WTC11 (cell line): ENCODE measurements around the gene ANTKMT. TPM values are rescaled to one million over a fixed set of nuclear protein-coding genes. Genes with fewer than 3 reads are reported as not detected.

Source experiments
- ATAC-seq: fragments of 200-7000 bp; cut with Tn5 transposase; 2 replicates; pipeline ENCODE4 v1.10.0; 2021; ENCODE audit warnings: mild to moderate bottlenecking, moderate library complexity
- CTCF ChIA-PET: fragments of 300-600 bp; sonication (Branson Sonifier 250); formaldehyde crosslinking; loops from one replicate; lab custom pipeline; 2021; ENCODE audit warnings: antibody characterized with exemption; lab: Charles Lee
- POLR2A ChIA-PET: fragments of 350-600 bp; sonication (Branson Sonifier 250); formaldehyde crosslinking; loops from one replicate; lab custom pipeline; 2021; ENCODE audit warnings: antibody characterized with exemption; lab: Charles Lee
- DNase-seq: peaks from one replicate; pipeline ENCODE4 v3.0.0; 2021; ENCODE audit warnings: low spot score
- H3K27ac Mint-ChIP-seq: 2 replicates; pipeline ENCODE4 v1.8.0; 2021; ENCODE audit warnings: mixed read lengths
- H3K27me3 Mint-ChIP-seq: 2 replicates; pipeline ENCODE4 v1.8.0; 2021; ENCODE audit warnings: low read depth, mild to moderate bottlenecking, moderate library complexity, mixed read lengths
- H3K36me3 Mint-ChIP-seq: 2 replicates; pipeline ENCODE4 v1.8.0; 2021; ENCODE audit warnings: mixed read lengths
- H3K4me1 Mint-ChIP-seq: 2 replicates; pipeline ENCODE4 v1.8.0; 2022; ENCODE audit warnings: mixed read lengths
- H3K4me3 Mint-ChIP-seq: 2 replicates; pipeline ENCODE4 v1.8.0; 2021; ENCODE audit warnings: mild to moderate bottlenecking, moderate library complexity, mixed read lengths
- H3K9me3 Mint-ChIP-seq: 2 replicates; pipeline ENCODE4 v1.8.0; 2021; ENCODE audit warnings: mixed read lengths
- ATF3 ChIP-seq: sonication (generic); formaldehyde crosslinking; conservative IDR thresholded peaks from 2 replicates; pipeline ENCODE4 v1.8.1; 2022; ENCODE audit warnings: mild to moderate bottlenecking, missing genetic modification reagents
- ATF6 ChIP-seq: sonication (generic); formaldehyde crosslinking; IDR thresholded peaks from 2 replicates; pipeline ENCODE4 v1.8.1; 2023; ENCODE audit warnings: mild to moderate bottlenecking, missing genetic modification reagents
- GRHL2 ChIP-seq: fragments of 250-450 bp; sonication (Bioruptor Pico); IDR thresholded peaks from 2 replicates; pipeline ENCODE4 v1.8.0; 2022; ENCODE audit warnings: mild to moderate bottlenecking, moderate library complexity; ENCODE audit not compliant: insufficient replicate concordance, severe bottlenecking
- TEAD1 ChIP-seq: sonication (generic); formaldehyde crosslinking; IDR thresholded peaks from 2 replicates; pipeline ENCODE4 v1.8.0; 2022; ENCODE audit warnings: mild to moderate bottlenecking, missing genetic modification reagents
- ZNF232 ChIP-seq: sonication (generic); formaldehyde crosslinking; IDR thresholded peaks from 2 replicates; pipeline ENCODE4 v1.8.0; 2022; ENCODE audit warnings: mild to moderate bottlenecking, missing genetic modification reagents
- ZNF263 ChIP-seq: sonication (generic); formaldehyde crosslinking; IDR thresholded peaks from 2 replicates; pipeline ENCODE4 v1.8.1; 2022; ENCODE audit warnings: low read depth, mild to moderate bottlenecking, moderate library complexity, missing genetic modification reagents
- total RNA-seq: library from RNA; stranded (reverse); gene quantifications from 3 replicates; pipeline ENCODE4 v1.2.3, GENCODE V29; 2021
- TF ChIP-seq, protein P1 (sequence below): sonication (generic); formaldehyde crosslinking; IDR thresholded peaks from 2 replicates; pipeline ENCODE4 v1.8.1; 2023; ENCODE audit warnings: mild to moderate bottlenecking, missing genetic modification reagents, borderline replicate concordance

Gene ANTKMT
- total RNA-seq, 1 experiment from 2014 or later: 40.6 TPM

- TF ChIP-seq, protein P1, sequence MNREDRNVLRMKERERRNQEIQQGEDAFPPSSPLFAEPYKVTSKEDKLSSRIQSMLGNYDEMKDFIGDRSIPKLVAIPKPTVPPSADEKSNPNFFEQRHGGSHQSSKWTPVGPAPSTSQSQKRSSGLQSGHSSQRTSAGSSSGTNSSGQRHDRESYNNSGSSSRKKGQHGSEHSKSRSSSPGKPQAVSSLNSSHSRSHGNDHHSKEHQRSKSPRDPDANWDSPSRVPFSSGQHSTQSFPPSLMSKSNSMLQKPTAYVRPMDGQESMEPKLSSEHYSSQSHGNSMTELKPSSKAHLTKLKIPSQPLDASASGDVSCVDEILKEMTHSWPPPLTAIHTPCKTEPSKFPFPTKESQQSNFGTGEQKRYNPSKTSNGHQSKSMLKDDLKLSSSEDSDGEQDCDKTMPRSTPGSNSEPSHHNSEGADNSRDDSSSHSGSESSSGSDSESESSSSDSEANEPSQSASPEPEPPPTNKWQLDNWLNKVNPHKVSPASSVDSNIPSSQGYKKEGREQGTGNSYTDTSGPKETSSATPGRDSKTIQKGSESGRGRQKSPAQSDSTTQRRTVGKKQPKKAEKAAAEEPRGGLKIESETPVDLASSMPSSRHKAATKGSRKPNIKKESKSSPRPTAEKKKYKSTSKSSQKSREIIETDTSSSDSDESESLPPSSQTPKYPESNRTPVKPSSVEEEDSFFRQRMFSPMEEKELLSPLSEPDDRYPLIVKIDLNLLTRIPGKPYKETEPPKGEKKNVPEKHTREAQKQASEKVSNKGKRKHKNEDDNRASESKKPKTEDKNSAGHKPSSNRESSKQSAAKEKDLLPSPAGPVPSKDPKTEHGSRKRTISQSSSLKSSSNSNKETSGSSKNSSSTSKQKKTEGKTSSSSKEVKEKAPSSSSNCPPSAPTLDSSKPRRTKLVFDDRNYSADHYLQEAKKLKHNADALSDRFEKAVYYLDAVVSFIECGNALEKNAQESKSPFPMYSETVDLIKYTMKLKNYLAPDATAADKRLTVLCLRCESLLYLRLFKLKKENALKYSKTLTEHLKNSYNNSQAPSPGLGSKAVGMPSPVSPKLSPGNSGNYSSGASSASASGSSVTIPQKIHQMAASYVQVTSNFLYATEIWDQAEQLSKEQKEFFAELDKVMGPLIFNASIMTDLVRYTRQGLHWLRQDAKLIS: no peak
- TF ChIP-seq ZNF232 (CRISPR knock-in tag) (no peak), GRHL2 (CRISPR knock-in tag) (no peak)
Observed at GRCh38 chr16:707062-707538, 13.8 kb upstream of the ANTKMT start (continued).

GRCh38 chr16:708019-708418 lies 12.9 kb upstream of the ANTKMT start:
- Mint-ChIP-seq H3K27ac (no peak overlapping the region), H3K27me3 (peaks cover 67% of the 10 kb centered on the region)
- POLR2A ChIA-PET: no interaction called here

GRCh38 chr16:708959-709358 lies 12.0 kb upstream of the ANTKMT start:
- H3K9me3 Mint-ChIP-seq: no peaks in the 10 kb centered on the region

More at GRCh38 chr16:708019-708418, 12.9 kb upstream of the ANTKMT start:
- DNase-seq (no peak), ATAC-seq (no peak)
- Mint-ChIP-seq H3K9me3 (no peaks in the 10 kb centered on the region), H3K4me1 (no peaks in the 10 kb centered on the region; the same call in 1 of the 2 replicates), H3K36me3 (no peaks in the 10 kb centered on the region), H3K4me3 (no peak overlapping the region)
- TF ChIP-seq ZNF263 (CRISPR knock-in tag) (peak; percentile 59; the same call in 1 of the 2 replicates), TEAD1 (CRISPR knock-in tag) (no peak)
- CTCF ChIA-PET: interaction anchor here (0.6 to 3.4 kb wide), 7 partner anchors 12 to 80 kb away, joined by 3 to 23 read pairs (median 7); partner anchors contain the start of genes ANTKMT, CHTF18, CIAO3 and RPUSD1

More at GRCh38 chr16:708959-709358, 12.0 kb upstream of the ANTKMT start:
- no peak overlapping the region for H3K27ac Mint-ChIP-seq
- ChIA-PET CTCF (interaction anchor here (1.0 to 3.4 kb wide), 8 partner anchors 11 to 79 kb away, joined by 3 to 23 read pairs (median 8); partner anchors contain the start of genes ANTKMT, CHTF18, CIAO3 and RHBDL1), POLR2A (interaction anchor here (0.6 to 1.5 kb wide), 2 partner anchors 11 to 40 kb away, joined by 3 read pairs; no protein-coding TSS in a partner anchor)
- DNase-seq: no peak
- TF ChIP-seq ATF3 (CRISPR knock-in tag) (no peak), ATF6 (CRISPR knock-in tag) (no peak), ZNF263 (CRISPR knock-in tag) (peak; percentile 63; the same call in 1 of the 2 replicates)
- H3K36me3 Mint-ChIP-seq: no peaks in the 10 kb centered on the region
- no peaks in the 10 kb centered on the region; the same call in 1 of the 2 replicates for H3K4me1 Mint-ChIP-seq
- peaks cover 63% of the 10 kb centered on the region for H3K27me3 Mint-ChIP-seq
- no peak overlapping the region for H3K4me3 Mint-ChIP-seq
- ATAC-seq: no peak
